ENCODE data around the gene PHAX.

GRCh38 chr5:126552614-126553013 lies 48.1 kb upstream of the PHAX start:
- TF ChIP-seq POLR2A (IDR thresholded peaks at IDR 0.05; ENCODE audit: low read depth, low read length): no peak
- TF ChIP-seq MYC (IDR thresholded peaks at IDR 0.05; ENCODE audit: insufficient read depth, insufficient read length, insufficient replicate concordance, low read length, severe bottlenecking): no peak
- TF ChIP-seq, protein P1, sequence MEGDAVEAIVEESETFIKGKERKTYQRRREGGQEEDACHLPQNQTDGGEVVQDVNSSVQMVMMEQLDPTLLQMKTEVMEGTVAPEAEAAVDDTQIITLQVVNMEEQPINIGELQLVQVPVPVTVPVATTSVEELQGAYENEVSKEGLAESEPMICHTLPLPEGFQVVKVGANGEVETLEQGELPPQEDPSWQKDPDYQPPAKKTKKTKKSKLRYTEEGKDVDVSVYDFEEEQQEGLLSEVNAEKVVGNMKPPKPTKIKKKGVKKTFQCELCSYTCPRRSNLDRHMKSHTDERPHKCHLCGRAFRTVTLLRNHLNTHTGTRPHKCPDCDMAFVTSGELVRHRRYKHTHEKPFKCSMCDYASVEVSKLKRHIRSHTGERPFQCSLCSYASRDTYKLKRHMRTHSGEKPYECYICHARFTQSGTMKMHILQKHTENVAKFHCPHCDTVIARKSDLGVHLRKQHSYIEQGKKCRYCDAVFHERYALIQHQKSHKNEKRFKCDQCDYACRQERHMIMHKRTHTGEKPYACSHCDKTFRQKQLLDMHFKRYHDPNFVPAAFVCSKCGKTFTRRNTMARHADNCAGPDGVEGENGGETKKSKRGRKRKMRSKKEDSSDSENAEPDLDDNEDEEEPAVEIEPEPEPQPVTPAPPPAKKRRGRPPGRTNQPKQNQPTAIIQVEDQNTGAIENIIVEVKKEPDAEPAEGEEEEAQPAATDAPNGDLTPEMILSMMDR (IDR thresholded peaks at IDR 0.05 in 2 of 3, conservative IDR thresholded peaks at IDR 0.05 in 1 of 3; ENCODE audit: control insufficient read depth in 2 of 3, extremely low read depth in 1 of 3, insufficient read depth in 1 of 3, low read depth in 3 of 3, low read length in 3 of 3): no peak
- no peak for TF ChIP-seq MAX (IDR thresholded peaks at IDR 0.05; ENCODE audit: low read depth, low read length)
- TF ChIP-seq SMAD1 (IDR thresholded peaks at IDR 0.05; ENCODE audit: low read depth, partially characterized antibody): no peak
- no peak for TF ChIP-seq BHLHE40 (IDR thresholded peaks at IDR 0.05; ENCODE audit: borderline replicate concordance in 1 of 2, low read depth in 2 of 2, low read length in 1 of 2)
- TF ChIP-seq, protein P2, sequence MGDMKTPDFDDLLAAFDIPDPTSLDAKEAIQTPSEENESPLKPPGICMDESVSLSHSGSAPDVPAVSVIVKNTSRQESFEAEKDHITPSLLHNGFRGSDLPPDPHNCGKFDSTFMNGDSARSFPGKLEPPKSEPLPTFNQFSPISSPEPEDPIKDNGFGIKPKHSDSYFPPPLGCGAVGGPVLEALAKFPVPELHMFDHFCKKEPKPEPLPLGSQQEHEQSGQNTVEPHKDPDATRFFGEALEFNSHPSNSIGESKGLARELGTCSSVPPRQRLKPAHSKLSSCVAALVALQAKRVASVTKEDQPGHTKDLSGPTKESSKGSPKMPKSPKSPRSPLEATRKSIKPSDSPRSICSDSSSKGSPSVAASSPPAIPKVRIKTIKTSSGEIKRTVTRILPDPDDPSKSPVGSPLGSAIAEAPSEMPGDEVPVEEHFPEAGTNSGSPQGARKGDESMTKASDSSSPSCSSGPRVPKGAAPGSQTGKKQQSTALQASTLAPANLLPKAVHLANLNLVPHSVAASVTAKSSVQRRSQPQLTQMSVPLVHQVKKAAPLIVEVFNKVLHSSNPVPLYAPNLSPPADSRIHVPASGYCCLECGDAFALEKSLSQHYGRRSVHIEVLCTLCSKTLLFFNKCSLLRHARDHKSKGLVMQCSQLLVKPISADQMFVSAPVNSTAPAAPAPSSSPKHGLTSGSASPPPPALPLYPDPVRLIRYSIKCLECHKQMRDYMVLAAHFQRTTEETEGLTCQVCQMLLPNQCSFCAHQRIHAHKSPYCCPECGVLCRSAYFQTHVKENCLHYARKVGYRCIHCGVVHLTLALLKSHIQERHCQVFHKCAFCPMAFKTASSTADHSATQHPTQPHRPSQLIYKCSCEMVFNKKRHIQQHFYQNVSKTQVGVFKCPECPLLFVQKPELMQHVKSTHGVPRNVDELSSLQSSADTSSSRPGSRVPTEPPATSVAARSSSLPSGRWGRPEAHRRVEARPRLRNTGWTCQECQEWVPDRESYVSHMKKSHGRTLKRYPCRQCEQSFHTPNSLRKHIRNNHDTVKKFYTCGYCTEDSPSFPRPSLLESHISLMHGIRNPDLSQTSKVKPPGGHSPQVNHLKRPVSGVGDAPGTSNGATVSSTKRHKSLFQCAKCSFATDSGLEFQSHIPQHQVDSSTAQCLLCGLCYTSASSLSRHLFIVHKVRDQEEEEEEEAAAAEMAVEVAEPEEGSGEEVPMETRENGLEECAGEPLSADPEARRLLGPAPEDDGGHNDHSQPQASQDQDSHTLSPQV (IDR thresholded peaks at IDR 0.05): no peak
- TF ChIP-seq EZH2 (IDR thresholded peaks at IDR 0.05; ENCODE audit: borderline replicate concordance, control insufficient read depth, low read depth, low read length): no peak

All from GM12878 (cell line).